Measurements from ENCODE around the gene APBB3. TPM values are rescaled to one million over a fixed set of nuclear protein-coding genes. Genes with fewer than 3 reads are reported as not detected.

The APBB3 gene
- total RNA-seq, 3 donors from 2014 or later = 18.8 to 32.5 (median 21.2) TPM

- Histone ChIP-seq H3K4me1 (ENCODE audit: low read depth) (peaks cover 42% of the 10 kb centered on the region), H3K36me3 (ENCODE audit: low read depth) (no peaks in the 10 kb centered on the region), H3K4me3 (no peak overlapping the region), H3K9me3 (no peaks in the 10 kb centered on the region)
- intact Hi-C loops (cut with DNase I, micrococcal nuclease) = loop anchor here in 1 of 2 donors (10.0 kb wide), 2 partner anchors 90 to 180 kb away; partner anchors contain the start of genes CD14, SLC4A9 and TMCO6
- ATAC-seq = no peak
- TF ChIP-seq CTCF (IDR thresholded peaks at IDR 0.05) = no peak
- DNase-seq = no peak
Measured at GRCh38 chr5:140544986-140545385, 19.4 kb downstream of the APBB3 start.

GRCh38 chr5:140542972-140543371 is 21.4 kb downstream of the APBB3 start:
- ATAC-seq = peak; percentile 1
- peaks cover 22% of the 10 kb centered on the region for H3K4me1 ChIP-seq (ENCODE audit: low read depth)
- peaks cover 3% of the 10 kb centered on the region for H3K36me3 ChIP-seq (ENCODE audit: low read depth)
- DNase-seq = no peak
- intact Hi-C loops (cut with DNase I, micrococcal nuclease) = loop anchor here in 1 of 2 donors (10.0 kb wide), 2 partner anchors 92 to 178 kb away; partner anchors contain the start of genes CD14, SLC4A9 and TMCO6
- TF ChIP-seq CTCF (IDR thresholded peaks at IDR 0.05) = no peak
- H3K9me3 ChIP-seq = no peaks in the 10 kb centered on the region
- H3K4me3 ChIP-seq = no peak overlapping the region

GRCh38 chr5:140540227-140540626 is 24.2 kb downstream of the APBB3 start:
- no peaks in the 10 kb centered on the region for H3K4me1 ChIP-seq (ENCODE audit: low read depth)
- H3K36me3 ChIP-seq (ENCODE audit: low read depth) = peaks cover 8% of the 10 kb centered on the region
- TF ChIP-seq CTCF (IDR thresholded peaks at IDR 0.05) = no peak
- no peak overlapping the region for H3K4me3 ChIP-seq
- no peaks in the 10 kb centered on the region for H3K9me3 ChIP-seq
- intact Hi-C loops (cut with DNase I, micrococcal nuclease) = loop anchor here in 1 of 2 donors (10.0 kb wide), 2 partner anchors 95 to 175 kb away; partner anchors contain the start of genes CD14, SLC4A9 and TMCO6
- DNase-seq (no peak), ATAC-seq (no peak)

GRCh38 chr5:140524003-140524402 is 40.4 kb downstream of the APBB3 start:
- intact Hi-C loops (cut with DNase I, micrococcal nuclease) = no loop called here
- ATAC-seq (no peak), DNase-seq (no peak)
- Histone ChIP-seq H3K4me3 (no peak overlapping the region), H3K36me3 (ENCODE audit: low read depth) (peaks cover 14% of the 10 kb centered on the region), H3K4me1 (ENCODE audit: low read depth) (no peaks in the 10 kb centered on the region), H3K9me3 (no peaks in the 10 kb centered on the region)
- TF ChIP-seq CTCF (IDR thresholded peaks at IDR 0.05) = no peak

- TF ChIP-seq CTCF (IDR thresholded peaks at IDR 0.05) = no peak
- Histone ChIP-seq H3K9me3 (no peaks in the 10 kb centered on the region), H3K36me3 (ENCODE audit: low read depth) (peaks cover 4% of the 10 kb centered on the region), H3K4me1 (ENCODE audit: low read depth) (no peaks in the 10 kb centered on the region), H3K4me3 (no peak overlapping the region)
- DNase-seq = no peak
- ATAC-seq = no peak
- intact Hi-C loops (cut with DNase I, micrococcal nuclease) = no loop called here
Measured at GRCh38 chr5:140513124-140513523, 51.3 kb downstream of the APBB3 start.

- no peaks in the 10 kb centered on the region for H3K9me3 ChIP-seq
- no peak for ATAC-seq
- no peak overlapping the region for H3K4me3 ChIP-seq
- no peaks in the 10 kb centered on the region for H3K4me1 ChIP-seq (ENCODE audit: low read depth)
- DNase-seq = no peak
- intact Hi-C loops (cut with DNase I, micrococcal nuclease) = no loop called here
- no peak for TF ChIP-seq CTCF (IDR thresholded peaks at IDR 0.05)
- H3K36me3 ChIP-seq (ENCODE audit: low read depth) = peaks cover 8% of the 10 kb centered on the region
Measured at GRCh38 chr5:140509898-140510297, 54.5 kb downstream of the APBB3 start.

Data from mucosa of descending colon (tissue), 3 donors.